IPS-15b (cell line): ENCODE data around the gene NPAS2.

Experiments used
- H3K27me3 ChIP-seq: one replicate; pipeline ENCODE4 v1.6.1; 2013; ENCODE audit warnings: low read length; ENCODE audit not compliant: control insufficient read depth, insufficient read depth
- H3K36me3 ChIP-seq: one replicate; pipeline ENCODE4 v1.6.1; 2013; ENCODE audit warnings: low read length; ENCODE audit not compliant: control insufficient read depth, insufficient read depth
- H3K4me1 ChIP-seq: one replicate; pipeline ENCODE4 v1.6.1; 2013; ENCODE audit warnings: mild to moderate bottlenecking, low read length; ENCODE audit not compliant: control insufficient read depth, insufficient read depth
- H3K4me3 ChIP-seq: one replicate; pipeline ENCODE4 v1.5.1; 2013; ENCODE audit warnings: low read depth, low read length
- H3K9ac ChIP-seq: one replicate; pipeline ENCODE4 v1.6.1; 2013; ENCODE audit warnings: low read depth, mild to moderate bottlenecking, low read length
- H3K9me3 ChIP-seq: one replicate; pipeline ENCODE4 v1.6.1; 2013; ENCODE audit warnings: mild to moderate bottlenecking, low read length; ENCODE audit not compliant: control insufficient read depth, insufficient read depth

NPAS2 gene

DNA sequence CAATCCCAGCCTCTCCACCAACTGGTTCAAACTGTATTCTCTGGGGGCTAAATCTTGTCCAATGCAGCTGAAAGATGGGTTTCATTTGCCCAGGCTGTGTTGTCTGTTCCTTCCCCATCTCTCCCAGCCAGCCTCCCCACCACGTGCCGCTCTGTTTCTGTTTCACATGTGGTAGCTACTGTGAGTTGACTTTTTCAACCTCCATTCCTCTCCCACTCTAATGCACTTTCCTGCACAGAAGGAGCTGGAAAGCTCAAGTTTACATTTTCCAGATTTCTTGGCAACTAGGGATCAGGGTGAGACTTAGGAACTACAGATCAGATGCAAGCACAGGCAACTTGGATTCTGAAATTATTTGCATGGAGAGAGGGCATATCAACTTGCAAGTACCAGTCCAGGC, 19.0 kb upstream of the NPAS2 start:
- Histone ChIP-seq H3K9ac (no peak overlapping the region), H3K4me1 (no peaks in the 10 kb centered on the region), H3K36me3 (no peaks in the 10 kb centered on the region), H3K9me3 (no peaks in the 10 kb centered on the region), H3K27me3 (no peaks in the 10 kb centered on the region), H3K4me3 (no peak overlapping the region)

GRCh38 chr2:100801402-100801801, 18.5 kb upstream of the NPAS2 start:
- Histone ChIP-seq H3K9me3 (no peaks in the 10 kb centered on the region), H3K27me3 (no peaks in the 10 kb centered on the region), H3K4me3 (no peak overlapping the region), H3K4me1 (no peaks in the 10 kb centered on the region), H3K36me3 (no peaks in the 10 kb centered on the region), H3K9ac (no peak overlapping the region)

- no peak overlapping the region for H3K9ac ChIP-seq
- no peaks in the 10 kb centered on the region for H3K36me3 ChIP-seq
- H3K4me3 ChIP-seq, result no peak overlapping the region
- no peaks in the 10 kb centered on the region for H3K9me3 ChIP-seq
- H3K27me3 ChIP-seq, result no peaks in the 10 kb centered on the region
- no peaks in the 10 kb centered on the region for H3K4me1 ChIP-seq
Observed at GRCh38 chr2:100802066-100802465, 17.9 kb upstream of the NPAS2 start.

DNA sequence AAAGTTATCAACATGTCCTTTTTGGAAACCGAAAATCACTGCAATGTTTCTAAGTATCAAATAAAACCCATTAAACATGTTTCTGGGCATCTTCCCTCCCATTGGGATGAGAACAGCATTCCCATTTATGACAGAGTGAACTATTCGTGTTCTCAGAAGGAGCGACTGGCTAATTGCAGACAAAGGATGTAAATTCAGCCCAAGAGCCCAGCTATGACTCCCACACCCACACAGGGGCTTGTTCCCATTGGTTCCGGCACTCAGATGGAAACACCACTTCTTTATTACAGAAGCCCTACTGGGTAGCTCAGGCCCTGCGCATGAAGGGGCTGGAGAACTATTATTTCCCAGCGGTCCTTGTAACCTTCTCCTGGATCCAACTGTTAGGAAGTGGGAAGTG, 16.6 kb upstream of the NPAS2 start:
- H3K9ac ChIP-seq, result no peak overlapping the region
- no peaks in the 10 kb centered on the region for H3K27me3 ChIP-seq
- no peaks in the 10 kb centered on the region for H3K36me3 ChIP-seq
- H3K9me3 ChIP-seq, result no peaks in the 10 kb centered on the region
- no peak overlapping the region for H3K4me3 ChIP-seq
- H3K4me1 ChIP-seq, result no peaks in the 10 kb centered on the region

GRCh38 chr2:100806550-100806949, 13.4 kb upstream of the NPAS2 start:
- Histone ChIP-seq H3K9ac (no peak overlapping the region), H3K27me3 (peaks cover 3% of the 10 kb centered on the region), H3K4me3 (no peak overlapping the region), H3K36me3 (no peaks in the 10 kb centered on the region), H3K4me1 (peaks cover 3% of the 10 kb centered on the region), H3K9me3 (no peaks in the 10 kb centered on the region)

DNA sequence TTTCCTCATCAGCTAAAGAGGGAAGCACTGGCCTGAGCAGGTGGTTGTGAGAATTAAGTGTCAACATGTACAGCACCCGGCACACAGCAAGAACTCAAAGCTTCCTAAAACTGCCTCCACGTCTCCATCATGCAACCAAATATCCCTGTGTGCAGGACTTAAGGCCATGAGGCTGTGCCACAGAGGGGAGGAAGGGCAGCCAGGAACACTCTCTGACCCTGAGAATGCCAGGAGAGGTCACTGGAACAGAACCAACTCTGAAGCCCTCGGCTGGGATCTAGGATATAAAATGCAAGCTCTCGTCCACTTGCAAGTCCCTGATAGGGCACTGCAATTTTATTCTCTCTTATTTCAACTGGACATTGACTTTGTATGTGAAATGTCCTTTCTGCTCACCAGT, 12.2 kb upstream of the NPAS2 start:
- Histone ChIP-seq H3K36me3 (no peaks in the 10 kb centered on the region), H3K9me3 (no peaks in the 10 kb centered on the region), H3K27me3 (peaks cover 3% of the 10 kb centered on the region), H3K4me3 (no peak overlapping the region), H3K4me1 (peaks cover 3% of the 10 kb centered on the region), H3K9ac (no peak overlapping the region)

DNA sequence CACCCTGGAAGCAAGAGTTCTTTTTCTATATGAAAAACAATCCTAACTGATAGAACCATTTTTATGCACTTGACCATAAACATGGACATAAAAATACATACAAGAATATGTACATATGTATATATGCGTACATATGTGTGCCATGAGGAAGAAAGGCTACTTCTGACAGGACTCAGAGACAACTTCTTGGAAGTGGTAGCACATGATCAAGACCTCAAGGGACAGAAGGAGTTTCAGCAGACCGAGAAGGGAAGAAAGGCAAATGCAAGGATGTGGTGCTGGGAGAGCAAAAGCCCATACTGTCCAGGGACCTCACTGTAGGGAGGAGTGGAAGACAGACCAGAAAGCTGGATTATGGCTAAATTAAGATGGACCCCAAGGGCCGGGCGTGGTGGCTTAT, 11.4 kb upstream of the NPAS2 start:
- Histone ChIP-seq H3K4me1 (peaks cover 3% of the 10 kb centered on the region), H3K9ac (no peak overlapping the region), H3K4me3 (no peak overlapping the region), H3K27me3 (peaks cover 3% of the 10 kb centered on the region), H3K36me3 (no peaks in the 10 kb centered on the region), H3K9me3 (no peaks in the 10 kb centered on the region)

- Histone ChIP-seq H3K4me3 (no peak overlapping the region), H3K9me3 (no peaks in the 10 kb centered on the region), H3K36me3 (no peaks in the 10 kb centered on the region), H3K27me3 (peaks cover 3% of the 10 kb centered on the region), H3K9ac (no peak overlapping the region), H3K4me1 (peaks cover 3% of the 10 kb centered on the region)
Observed at GRCh38 chr2:100809506-100809905, 10.4 kb upstream of the NPAS2 start.

DNA sequence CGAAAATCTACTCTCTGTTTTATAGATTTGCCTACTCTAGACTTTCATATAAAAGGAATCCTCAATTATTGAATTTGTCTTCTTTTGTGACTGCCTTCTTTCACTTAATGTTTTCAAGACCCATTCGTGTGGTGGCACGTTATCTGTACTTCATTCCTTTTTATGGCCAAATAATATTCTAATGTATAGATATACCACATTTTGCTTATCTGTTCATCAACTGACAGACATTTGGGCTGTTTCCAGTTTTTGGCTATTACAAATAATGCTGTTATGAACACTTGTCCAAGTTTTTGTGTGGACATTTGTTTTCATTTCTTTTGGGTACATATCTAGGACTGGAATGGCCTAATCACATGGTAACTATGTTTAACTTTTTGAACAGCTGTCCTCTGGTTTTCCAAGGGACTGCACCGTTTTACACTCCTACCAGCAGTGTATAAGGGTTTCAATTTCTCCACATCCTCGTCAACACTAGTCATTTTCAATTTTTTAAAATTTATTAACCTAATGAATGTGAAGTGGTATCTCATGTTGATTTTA, 9.3 kb upstream of the NPAS2 start:
- Histone ChIP-seq H3K36me3 (no peaks in the 10 kb centered on the region), H3K9ac (no peak overlapping the region), H3K9me3 (no peaks in the 10 kb centered on the region), H3K4me3 (no peak overlapping the region), H3K4me1 (peaks cover 3% of the 10 kb centered on the region), H3K27me3 (peaks cover 3% of the 10 kb centered on the region)

DNA sequence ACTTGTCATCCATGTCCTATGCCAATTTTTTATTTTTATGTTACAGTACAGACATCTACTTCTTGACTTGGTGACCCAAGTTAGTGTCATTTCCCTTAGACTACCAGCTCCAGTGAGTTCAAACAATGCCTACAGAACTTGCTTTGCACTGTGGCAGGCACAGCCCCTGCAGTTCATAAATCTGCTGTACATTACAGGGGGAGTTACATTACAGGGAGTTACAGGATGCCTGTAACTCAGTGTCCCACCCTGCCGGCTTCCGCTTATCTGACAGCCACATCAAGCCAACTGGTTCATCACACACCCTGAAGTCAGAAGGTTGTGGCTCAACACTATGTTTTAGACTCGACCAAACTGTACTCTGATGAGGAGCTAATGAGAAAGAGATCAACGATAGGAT, 7.8 kb upstream of the NPAS2 start:
- peaks cover 3% of the 10 kb centered on the region for H3K4me1 ChIP-seq
- H3K4me3 ChIP-seq, result no peak overlapping the region
- H3K9me3 ChIP-seq, result no peaks in the 10 kb centered on the region
- H3K36me3 ChIP-seq, result no peaks in the 10 kb centered on the region
- peaks cover 8% of the 10 kb centered on the region for H3K27me3 ChIP-seq
- no peak overlapping the region for H3K9ac ChIP-seq

DNA sequence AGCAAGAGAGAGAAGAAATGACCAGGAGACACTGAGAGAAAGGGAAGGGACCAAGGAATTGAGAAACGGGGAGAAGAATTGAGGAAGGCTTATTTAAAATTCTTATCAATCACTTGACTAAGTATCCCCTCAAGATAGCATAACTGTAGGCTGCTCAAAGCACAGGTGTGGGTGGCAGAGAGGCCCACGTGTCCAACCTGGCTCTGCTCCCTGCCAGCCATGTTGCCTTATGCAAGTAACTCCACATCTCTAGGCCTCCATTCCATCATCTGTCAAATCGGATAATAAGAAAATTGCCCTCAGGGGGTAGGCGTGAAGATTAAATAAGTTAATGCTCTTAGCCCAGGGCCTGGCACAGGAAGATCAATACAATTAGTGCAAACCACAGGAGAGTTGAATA, 7.4 kb upstream of the NPAS2 start:
- Histone ChIP-seq H3K4me3 (no peak overlapping the region), H3K9me3 (no peaks in the 10 kb centered on the region), H3K9ac (no peak overlapping the region), H3K36me3 (no peaks in the 10 kb centered on the region), H3K4me1 (peaks cover 3% of the 10 kb centered on the region), H3K27me3 (peaks cover 12% of the 10 kb centered on the region)

- Histone ChIP-seq H3K36me3 (no peaks in the 10 kb centered on the region), H3K9ac (no peak overlapping the region), H3K27me3 (peaks cover 22% of the 10 kb centered on the region), H3K4me1 (peaks cover 5% of the 10 kb centered on the region), H3K4me3 (no peak overlapping the region), H3K9me3 (no peaks in the 10 kb centered on the region)
Observed at GRCh38 chr2:100813527-100813926, 6.4 kb upstream of the NPAS2 start.

GRCh38 chr2:100814043-100814442, 5.9 kb upstream of the NPAS2 start:
- Histone ChIP-seq H3K4me3 (no peak overlapping the region), H3K36me3 (no peaks in the 10 kb centered on the region), H3K9me3 (no peaks in the 10 kb centered on the region), H3K27me3 (peaks cover 25% of the 10 kb centered on the region), H3K4me1 (peaks cover 5% of the 10 kb centered on the region), H3K9ac (no peak overlapping the region)
